LNCaP clone FGC (cell line): ENCODE measurements around the gene CRPPA.
"Not testable (repeated sequence)": the region's sequence is repeated elsewhere in the genome, so short reads cannot be mapped to it uniquely, and the experiment has no call there.

Experiments used
- DNase-seq: peaks from one replicate; pipeline ENCODE4 v3.0.0-alpha.2; 2011; ENCODE audit warnings: low read depth
- H3K4me3 ChIP-seq: 2 replicates; pipeline ENCODE4 v1.5.1; 2011; ENCODE audit warnings: mild to moderate bottlenecking, low read depth, low read length, control low read depth
- CTCF ChIP-seq: IDR thresholded peaks from 2 replicates; pipeline ENCODE4 v1.5.1; 2012; ENCODE audit warnings: mild to moderate bottlenecking; ENCODE audit not compliant: control insufficient read depth, insufficient read depth; ENCODE audit errors: extremely low read depth

CRPPA gene

DNA sequence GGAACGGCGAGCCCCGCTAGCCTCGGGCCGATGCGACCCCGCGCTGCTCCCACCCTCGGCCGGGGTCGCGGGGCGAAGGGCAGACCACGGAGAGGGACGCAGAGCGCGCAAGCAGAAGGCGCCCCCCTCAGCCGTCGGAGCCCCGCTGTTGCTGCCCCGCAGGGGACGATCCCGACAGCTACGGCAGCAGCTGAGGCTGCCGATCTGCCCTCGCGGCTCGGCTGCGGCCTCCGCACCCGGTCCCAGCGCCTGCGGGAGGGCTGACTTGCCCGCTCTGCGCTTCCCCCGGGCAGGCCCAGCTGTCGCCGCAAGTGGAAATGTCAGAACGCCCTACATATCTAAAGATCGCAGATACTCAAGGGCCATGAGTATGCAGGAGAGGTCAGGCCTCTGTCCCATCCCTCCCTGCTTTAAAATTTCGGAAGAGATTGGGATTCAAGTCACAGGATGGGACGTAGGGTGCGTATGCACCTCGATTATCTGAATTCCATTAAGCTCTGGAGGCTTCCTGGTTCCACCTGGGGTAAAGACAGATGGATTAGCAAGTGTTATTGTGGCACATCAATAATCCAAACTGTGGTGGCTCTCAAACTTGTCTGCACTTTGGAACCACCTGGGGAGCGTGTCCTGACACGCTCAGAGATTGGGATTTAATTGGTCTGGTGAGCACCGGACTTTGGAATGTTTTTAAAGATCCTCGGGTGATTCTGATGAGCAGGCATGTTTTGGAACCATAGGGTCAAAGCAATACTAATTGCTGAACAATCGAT lies at the start of gene CRPPA:
Gene CRPPA (minus strand): TSS at position 206 of the 770 bp plus-strand sequence. CDS start 216 bp downstream, outside the sequence.
- no peak for TF ChIP-seq CTCF
- no peak within 1 kb of the TSS for H3K4me3 ChIP-seq
- DNase-seq, result no peak

DNA sequence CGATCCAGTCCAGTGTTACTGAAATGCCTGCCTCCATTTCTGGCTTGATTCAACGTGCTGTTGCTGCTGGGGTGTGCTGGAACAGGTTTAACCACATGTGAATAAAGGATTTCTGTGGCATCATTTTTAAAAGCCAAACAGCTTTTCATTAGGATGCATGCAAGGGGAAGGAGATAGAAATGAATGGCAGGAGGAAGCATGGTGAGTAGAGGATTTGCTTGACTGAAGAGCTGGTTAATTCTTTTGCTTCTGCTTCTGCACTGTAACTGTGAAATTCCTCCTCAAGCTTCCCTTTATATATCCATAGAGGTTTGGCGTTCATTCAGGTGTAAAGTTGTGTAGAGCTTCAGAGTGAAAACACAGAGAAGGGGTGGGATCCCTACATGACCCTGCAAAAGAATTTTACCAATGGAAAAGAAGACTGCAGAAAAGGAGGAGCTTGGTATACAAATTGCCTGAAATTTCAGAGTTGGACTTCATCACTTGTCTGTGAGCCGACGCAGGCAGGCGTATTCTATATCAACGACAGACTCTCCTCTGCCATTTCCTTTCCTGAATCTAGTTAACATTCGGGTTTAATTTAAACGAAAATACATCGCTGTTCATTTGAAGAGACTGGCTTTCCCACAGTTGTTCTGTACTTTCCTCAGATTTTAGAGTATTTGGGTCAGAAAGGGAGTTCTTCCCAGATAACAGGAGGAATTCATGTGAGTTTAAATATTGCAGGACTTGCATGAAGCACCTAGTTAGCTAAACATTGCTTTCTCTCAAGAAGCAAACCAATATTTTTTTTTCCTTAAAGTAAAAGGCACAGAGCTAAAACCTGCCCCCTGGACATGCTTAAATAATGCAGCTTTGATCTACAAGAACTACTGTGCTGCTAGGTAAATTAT lies 44.4 kb upstream of the CRPPA start, which contains the start of gene SOSTDC1:
Gene SOSTDC1 (minus strand): TSS at position 270 of the 893 bp plus-strand sequence. CDS start 70 bp downstream, at position 200.
- H3K4me3 ChIP-seq, result no peak within 1 kb of the TSS
- TF ChIP-seq CTCF, result no peak
- DNase-seq, result no peak

DNA sequence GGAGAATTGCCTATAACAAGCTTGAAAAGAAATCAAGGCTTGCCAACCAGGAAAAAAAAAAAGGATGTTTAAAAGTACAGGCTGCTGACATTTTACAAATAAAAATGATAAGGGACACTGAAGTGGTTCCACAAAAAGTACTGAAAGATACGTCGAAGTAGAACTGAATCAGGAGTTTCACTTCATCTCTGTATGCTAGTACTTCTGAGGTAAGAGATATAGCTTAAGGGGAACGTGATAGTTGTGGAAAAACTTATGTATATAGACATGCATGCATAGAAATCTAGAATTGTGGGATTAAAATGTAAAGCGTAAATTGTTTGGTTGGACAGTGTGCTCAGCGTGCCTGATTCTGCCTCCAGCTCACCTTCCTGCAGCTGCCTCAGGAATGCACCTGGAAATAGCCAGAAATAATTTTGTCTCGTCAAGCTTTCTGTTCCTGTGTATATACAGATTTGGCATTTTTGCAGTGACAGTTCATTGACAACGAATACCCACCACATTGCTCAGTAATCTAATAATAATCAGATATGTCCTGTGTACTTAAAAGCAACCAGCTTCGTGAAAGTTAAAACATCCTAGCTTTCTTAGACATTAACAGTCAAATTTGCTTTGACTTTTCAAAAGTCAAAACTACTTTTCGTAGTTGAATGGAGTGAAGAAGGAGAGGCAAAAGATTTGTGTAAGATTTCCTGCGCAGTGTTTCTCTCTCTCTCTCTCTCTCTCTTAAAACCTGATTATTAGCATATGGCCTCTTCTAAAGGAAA lies 42.8 kb upstream of the CRPPA start:
- no peak for DNase-seq
- no peak for TF ChIP-seq CTCF
- no peak overlapping the region for H3K4me3 ChIP-seq

- DNase-seq, result no peak
- no peak for TF ChIP-seq CTCF
- no peak overlapping the region for H3K4me3 ChIP-seq
Observed at GRCh38 chr7:16463520-16463919, 42.2 kb upstream of the CRPPA start.

GRCh38 chr7:16462431-16462889 lies 41.1 kb upstream of the CRPPA start:
- DNase-seq, result no peak
- H3K4me3 ChIP-seq, result no peak overlapping the region
- no peak for TF ChIP-seq CTCF

- H3K4me3 ChIP-seq, result no peak overlapping the region
- DNase-seq, result no peak
- no peak for TF ChIP-seq CTCF
Observed at GRCh38 chr7:16460789-16461493, 39.6 kb upstream of the CRPPA start.

DNA sequence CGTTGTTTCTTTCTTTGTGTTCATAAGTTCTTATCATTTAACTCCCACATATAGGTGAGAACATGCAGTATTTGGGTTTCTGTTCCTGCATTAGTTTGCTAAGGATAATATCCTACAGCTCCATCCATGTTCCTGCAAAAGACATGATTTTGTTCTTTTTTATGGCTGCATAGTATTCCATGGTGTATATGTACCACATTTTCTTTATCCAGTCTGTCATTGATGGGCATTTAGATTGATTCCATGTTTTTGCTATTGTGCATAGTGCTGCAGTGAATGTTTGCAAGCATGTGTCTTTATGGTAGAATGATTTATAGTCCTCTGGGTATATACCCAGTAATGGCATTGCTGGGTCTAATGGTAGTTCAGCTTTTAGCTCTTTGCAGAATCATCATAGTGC lies 35.0 kb upstream of the CRPPA start:
- not testable (repeated sequence) for H3K4me3 ChIP-seq, DNase-seq
